Fibroblast of lung (primary cell): Measurements from ENCODE around the gene CPN1. TPM values are rescaled to one million over a fixed set of nuclear protein-coding genes. Genes with fewer than 3 reads are reported as not detected.

Experiments
- DNase-seq, 2 donors: peaks; one replicate each; pipeline versions ENCODE4 v3.0.0 to v3.0.0-alpha.2; 2010; ENCODE audit warnings: low read depth in 2 of 2
- H2AFZ ChIP-seq: 2 replicates; pipeline ENCODE4 v1.5.1; 2012; ENCODE audit warnings: low read length, control low read depth, inconsistent platforms
- H3K27ac ChIP-seq: 2 replicates; pipeline ENCODE4 v1.5.1; 2011; ENCODE audit warnings: low read length, control low read depth; ENCODE audit not compliant: insufficient read depth
- H3K27me3 ChIP-seq: 2 replicates; pipeline ENCODE4 v1.5.1; 2011; ENCODE audit warnings: mild to moderate bottlenecking, low read length; ENCODE audit not compliant: control insufficient read depth, insufficient read depth
- H3K36me3 ChIP-seq: 2 replicates; pipeline ENCODE4 v1.5.1; 2011; ENCODE audit warnings: low read length; ENCODE audit not compliant: control insufficient read depth, insufficient read depth
- H3K4me1 ChIP-seq: 2 replicates; pipeline ENCODE4 v1.5.1; 2011; ENCODE audit warnings: low read length; ENCODE audit not compliant: control insufficient read depth, insufficient read depth; ENCODE audit errors: extremely low read depth
- H3K4me2 ChIP-seq: 2 replicates; pipeline ENCODE4 v1.5.1; 2011; ENCODE audit warnings: low read length, control low read depth; ENCODE audit not compliant: insufficient read depth; ENCODE audit errors: extremely low read depth
- H3K4me3 ChIP-seq, 4 experiments: fragments of 200-600 bp in 1 of 4; sonication (generic) in 1 of 4; replicated peaks in 1 of 4; 2 replicates each; pipeline ENCODE4 v1.5.1; 2011 to 2016; ENCODE audit warnings: low read length in 4 of 4, low read depth in 3 of 4, mild to moderate bottlenecking in 3 of 4, control low read depth in 2 of 4, inconsistent platforms in 1 of 4, mixed read lengths in 1 of 4; ENCODE audit not compliant: insufficient read depth in 1 of 4; ENCODE audit errors: control extremely low read depth in 1 of 4
- H3K79me2 ChIP-seq: 2 replicates; pipeline ENCODE4 v1.5.1; 2012; ENCODE audit warnings: mild to moderate bottlenecking, low read length, inconsistent platforms; ENCODE audit not compliant: control insufficient read depth, insufficient read depth
- H3K9ac ChIP-seq: 2 replicates; pipeline ENCODE4 v1.5.1; 2011; ENCODE audit warnings: mild to moderate bottlenecking, low read length, control low read depth; ENCODE audit not compliant: insufficient read depth
- H3K9me3 ChIP-seq: 2 replicates; pipeline ENCODE4 v1.5.1; 2012; ENCODE audit warnings: low read depth, low read length; ENCODE audit not compliant: control insufficient read depth, insufficient read depth
- H4K20me1 ChIP-seq: 2 replicates; pipeline ENCODE4 v1.5.1; 2011; ENCODE audit warnings: low read length; ENCODE audit not compliant: control insufficient read depth, insufficient read depth; ENCODE audit errors: extremely low read depth
- EZH2 ChIP-seq: IDR thresholded peaks from 2 replicates; pipeline ENCODE4 v1.5.1; 2012; ENCODE audit warnings: low read length, control low read depth, mild to moderate bottlenecking; ENCODE audit errors: missing control alignments
- polyA plus RNA-seq, 2 donors: library from polyadenylated mRNA; depleted of rRNA in 1 of 2; stranded (reverse) in 1 of 2; unstranded in 1 of 2; fragments of >200 nt; gene quantifications; 2 replicates each; pipeline ENCODE4 v1.2.1, GENCODE V29; 2011 to 2012; ENCODE audit warnings: missing spikeins in 1 of 2
- total RNA-seq: library from RNA; depleted of rRNA; stranded (reverse); fragments of >200 nt; gene quantifications from 2 replicates; pipeline ENCODE4 v1.2.1, GENCODE V29; 2014
- TF ChIP-seq, protein P1 (sequence below), 2 donors: IDR thresholded peaks in 1 of 2; conservative IDR thresholded peaks in 1 of 2; 1 replicate in 1 of 2; 2 replicates in 1 of 2; pipeline ENCODE4 v1.5.1; 2011 to 2012; ENCODE audit warnings: low read length in 2 of 2, control low read depth in 1 of 2, inconsistent platforms in 1 of 2, low read depth in 1 of 2, mild to moderate bottlenecking in 1 of 2

The CPN1 gene
- total and polyA plus RNA-seq, 2 donors (not counting 1 experiment from before 2014, with no cell fraction given): not detected

GRCh38 chr10:100004805-100005510 lies 76.7 kb downstream of the CPN1 start:
- DNase-seq: no peak
- Histone ChIP-seq H3K9ac (no peak overlapping the region), H3K4me3 (peak overlapping the region in 1 of 4 experiments; percentile 8)

GRCh38 chr10:100000109-100000644 lies 81.5 kb downstream of the CPN1 start:
- Histone ChIP-seq H3K9ac (no peak overlapping the region), H3K27ac (no peak overlapping the region), H3K27me3 (no peaks in the 10 kb centered on the region), H3K4me1 (peaks cover 17% of the 10 kb centered on the region), H3K4me2 (no peak overlapping the region), H3K36me3 (no peaks in the 10 kb centered on the region), H3K79me2 (peaks cover 94% of the 10 kb centered on the region), H3K9me3 (no peaks in the 10 kb centered on the region), H2AFZ (no peak overlapping the region), H3K4me3 (no peak overlapping the region), H4K20me1 (no peaks in the 10 kb centered on the region)
- DNase-seq: no peak
- no peak for TF ChIP-seq EZH2
- TF ChIP-seq, protein P1, sequence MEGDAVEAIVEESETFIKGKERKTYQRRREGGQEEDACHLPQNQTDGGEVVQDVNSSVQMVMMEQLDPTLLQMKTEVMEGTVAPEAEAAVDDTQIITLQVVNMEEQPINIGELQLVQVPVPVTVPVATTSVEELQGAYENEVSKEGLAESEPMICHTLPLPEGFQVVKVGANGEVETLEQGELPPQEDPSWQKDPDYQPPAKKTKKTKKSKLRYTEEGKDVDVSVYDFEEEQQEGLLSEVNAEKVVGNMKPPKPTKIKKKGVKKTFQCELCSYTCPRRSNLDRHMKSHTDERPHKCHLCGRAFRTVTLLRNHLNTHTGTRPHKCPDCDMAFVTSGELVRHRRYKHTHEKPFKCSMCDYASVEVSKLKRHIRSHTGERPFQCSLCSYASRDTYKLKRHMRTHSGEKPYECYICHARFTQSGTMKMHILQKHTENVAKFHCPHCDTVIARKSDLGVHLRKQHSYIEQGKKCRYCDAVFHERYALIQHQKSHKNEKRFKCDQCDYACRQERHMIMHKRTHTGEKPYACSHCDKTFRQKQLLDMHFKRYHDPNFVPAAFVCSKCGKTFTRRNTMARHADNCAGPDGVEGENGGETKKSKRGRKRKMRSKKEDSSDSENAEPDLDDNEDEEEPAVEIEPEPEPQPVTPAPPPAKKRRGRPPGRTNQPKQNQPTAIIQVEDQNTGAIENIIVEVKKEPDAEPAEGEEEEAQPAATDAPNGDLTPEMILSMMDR (conservative IDR thresholded peaks at IDR 0.05 in 1 of 2, IDR thresholded peaks at IDR 0.05 in 1 of 2; ENCODE audit: low read depth in 1 of 2, low read length in 2 of 2): no peak

More at GRCh38 chr10:100004805-100005510, 76.7 kb downstream of the CPN1 start:
- Histone ChIP-seq H3K4me1 (peaks cover 25% of the 10 kb centered on the region), H3K9me3 (no peaks in the 10 kb centered on the region), H3K27ac (peak overlapping the region; percentile 86), H2AFZ (no peak overlapping the region), H3K4me2 (peak overlapping the region; percentile 55), H3K79me2 (peaks cover 82% of the 10 kb centered on the region), H4K20me1 (no peaks in the 10 kb centered on the region), H3K27me3 (no peaks in the 10 kb centered on the region), H3K36me3 (no peaks in the 10 kb centered on the region)
- TF ChIP-seq EZH2: no peak
- TF ChIP-seq, protein P1 (conservative IDR thresholded peaks at IDR 0.05 in 1 of 2, IDR thresholded peaks at IDR 0.05 in 1 of 2; ENCODE audit: low read depth in 1 of 2, low read length in 2 of 2): no peak

GRCh38 chr10:99999319-100000108 lies 82.2 kb downstream of the CPN1 start:
- Histone ChIP-seq H3K4me3 (no peak overlapping the region), H2AFZ (no peak overlapping the region), H4K20me1 (no peaks in the 10 kb centered on the region), H3K36me3 (no peaks in the 10 kb centered on the region), H3K4me2 (no peak overlapping the region), H3K79me2 (peaks cover 92% of the 10 kb centered on the region), H3K27ac (no peak overlapping the region), H3K9me3 (no peaks in the 10 kb centered on the region), H3K4me1 (peaks cover 13% of the 10 kb centered on the region), H3K27me3 (no peaks in the 10 kb centered on the region), H3K9ac (no peak overlapping the region)
- no peak for TF ChIP-seq EZH2
- TF ChIP-seq, protein P1 (conservative IDR thresholded peaks at IDR 0.05 in 1 of 2, IDR thresholded peaks at IDR 0.05 in 1 of 2; ENCODE audit: low read depth in 1 of 2, low read length in 2 of 2): no peak
- DNase-seq: no peak
